GM21717 (cell line): ENCODE measurements around the gene PARN.
"Not testable (repeated sequence)": the region's sequence is repeated elsewhere in the genome, so short reads cannot be mapped to it uniquely, and the experiment has no call there.

Experiments
- ATAC-seq: cut with Tn5 transposase; IDR thresholded peaks from one replicate; pipeline ENCODE4 v1.9.1; 2021; ENCODE audit warnings: mild to moderate bottlenecking, moderate library complexity; ENCODE audit not compliant: unreplicated experiment

Gene PARN

DNA sequence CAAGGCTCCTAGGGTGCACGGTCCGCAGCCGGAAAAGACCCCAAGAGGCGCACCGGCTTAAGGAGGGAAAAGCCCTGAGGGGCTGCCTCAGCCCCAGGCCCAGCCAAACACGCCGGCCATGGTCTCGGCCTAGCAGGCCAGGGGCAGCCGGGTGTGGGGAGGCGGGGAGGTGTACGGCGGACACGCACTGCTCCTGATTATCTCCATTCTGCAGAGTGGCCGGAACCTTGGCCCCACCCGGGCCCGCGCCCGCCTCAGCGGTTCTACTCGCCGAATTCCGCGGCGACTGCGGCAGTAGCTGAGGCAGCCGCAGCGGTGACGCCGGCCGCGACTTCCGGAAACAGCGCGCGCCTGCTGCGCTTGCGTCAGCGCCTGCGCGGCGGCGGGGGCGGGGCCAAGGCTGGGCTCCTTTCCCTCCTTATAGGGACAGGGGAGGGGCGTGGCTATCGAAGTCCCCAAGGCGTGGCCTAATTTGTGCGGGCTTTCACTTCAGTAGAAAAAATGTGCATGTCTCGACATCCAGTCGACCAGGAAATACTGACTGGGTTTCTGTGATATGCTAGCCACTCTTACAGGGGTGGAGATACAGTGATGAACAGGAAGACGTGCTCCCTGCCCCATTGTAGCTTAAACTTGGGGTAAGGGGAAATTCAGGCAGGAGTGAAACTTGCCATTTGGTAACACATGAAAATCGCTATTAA lies at the start of gene PARN:
Gene PARN (minus strand): TSS at position 342 of the 701 bp plus-strand sequence. CDS start 135 bp downstream, at position 207.
- peak; percentile 31 for ATAC-seq

- no peak for ATAC-seq
These were observed 48.9 kb upstream of the PARN start for GRCh38 chr16:14678748-14679497.

- no peak for ATAC-seq
These were observed 47.6 kb upstream of the PARN start for GRCh38 chr16:14677627-14678026.

DNA sequence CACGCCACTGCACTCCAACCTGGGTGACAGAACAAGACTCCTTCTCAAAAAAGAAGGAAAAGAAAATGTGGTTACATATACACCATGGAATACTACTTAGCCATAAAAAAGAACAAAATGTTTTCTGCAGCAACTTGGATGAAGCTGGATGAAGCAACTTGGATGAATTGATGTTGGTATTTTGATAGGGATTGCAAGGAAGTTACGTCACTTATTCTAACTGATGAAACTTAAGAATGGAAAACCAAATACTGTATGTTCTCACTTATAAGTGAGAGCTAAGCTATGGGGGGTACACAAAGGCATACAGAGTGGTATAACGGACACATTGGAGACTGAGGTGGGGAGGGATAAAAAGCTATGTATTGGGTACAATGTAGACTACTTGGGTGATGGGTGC lies 46.6 kb upstream of the PARN start:
- ATAC-seq = no peak

- ATAC-seq = peak; percentile 63
These were observed 42.4 kb upstream of the PARN start for GRCh38 chr16:14672403-14672971.

- no peak for ATAC-seq
These were observed 39.7 kb upstream of the PARN start for GRCh38 chr16:14669776-14670175.

DNA sequence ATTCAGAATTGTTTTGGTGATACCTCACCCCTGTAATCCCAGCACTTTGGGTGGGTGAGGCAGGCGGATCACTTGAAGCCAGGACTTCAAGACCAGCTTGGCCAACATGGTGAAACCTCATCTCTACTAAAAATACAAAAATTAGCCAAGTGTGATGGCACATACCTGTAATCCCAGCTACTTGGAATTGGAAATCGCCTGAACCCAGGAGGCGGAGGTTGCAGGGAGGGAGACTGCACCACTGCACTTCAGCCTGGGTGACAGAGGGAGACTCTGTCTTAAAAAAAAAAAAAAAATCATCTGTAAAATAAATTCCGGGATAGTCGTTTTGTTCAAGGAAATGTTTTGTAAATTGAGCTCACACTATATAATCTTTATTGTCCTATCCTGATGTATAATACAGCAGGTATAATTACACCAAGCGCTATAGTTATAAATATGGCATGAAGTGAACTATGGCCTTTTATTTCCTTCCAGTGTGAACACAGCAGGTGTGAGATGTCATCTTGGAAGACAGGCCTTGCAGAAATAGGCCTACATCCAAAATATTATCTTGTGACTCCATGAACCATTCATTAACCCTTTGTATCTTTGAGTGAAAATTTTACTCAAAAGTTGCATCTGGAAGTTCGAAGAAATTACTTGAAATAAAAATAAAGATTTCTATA lies 38.6 kb upstream of the PARN start:
- no peak for ATAC-seq

DNA sequence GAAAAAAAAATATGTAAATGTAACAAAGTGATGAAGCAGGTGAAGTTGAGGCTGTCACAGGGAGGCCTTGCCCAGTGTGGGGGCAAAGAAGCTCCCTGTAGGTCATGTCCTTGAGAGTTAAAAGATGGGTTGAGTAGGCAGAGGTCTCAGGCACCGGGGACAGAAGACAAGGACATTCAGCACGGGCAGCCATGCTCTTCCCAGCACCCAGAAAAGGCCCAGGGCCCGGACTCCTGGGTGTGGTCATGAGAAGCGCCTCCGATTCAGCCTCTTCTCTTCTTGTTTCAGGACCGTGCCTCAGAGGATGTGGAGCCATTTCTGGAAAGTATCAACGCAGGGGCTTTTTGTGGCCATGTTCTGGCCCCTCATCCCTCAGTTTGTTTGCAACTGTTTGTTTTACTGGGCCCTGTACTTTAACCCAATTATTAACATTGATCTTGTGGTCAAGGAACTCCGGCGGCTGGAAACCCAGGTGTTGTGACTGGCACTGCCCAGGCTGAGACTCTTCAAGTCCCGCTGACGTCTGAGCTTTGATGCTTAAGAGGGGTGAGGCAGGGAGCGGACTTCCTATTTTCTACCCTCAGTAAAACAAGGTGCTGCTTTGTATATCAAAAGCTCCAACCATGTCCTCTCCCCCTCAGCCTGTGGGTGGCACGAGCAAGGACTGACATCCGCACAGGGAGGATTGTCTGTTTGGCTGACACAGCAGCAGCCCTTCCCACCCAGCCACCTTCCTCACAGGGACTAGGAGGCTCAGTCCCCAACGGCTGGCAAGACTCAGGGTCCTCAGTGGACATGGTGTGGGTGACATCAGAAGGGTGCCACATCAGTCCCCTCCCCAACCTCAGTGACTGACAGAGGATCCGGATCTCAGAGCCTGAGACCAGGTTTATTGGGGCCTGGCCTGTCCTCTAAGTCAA lies 37.5 kb upstream of the PARN start:
- no peak for ATAC-seq

GRCh38 chr16:14658063-14658462 lies 28.0 kb upstream of the PARN start:
- peak; percentile 73 for ATAC-seq

DNA sequence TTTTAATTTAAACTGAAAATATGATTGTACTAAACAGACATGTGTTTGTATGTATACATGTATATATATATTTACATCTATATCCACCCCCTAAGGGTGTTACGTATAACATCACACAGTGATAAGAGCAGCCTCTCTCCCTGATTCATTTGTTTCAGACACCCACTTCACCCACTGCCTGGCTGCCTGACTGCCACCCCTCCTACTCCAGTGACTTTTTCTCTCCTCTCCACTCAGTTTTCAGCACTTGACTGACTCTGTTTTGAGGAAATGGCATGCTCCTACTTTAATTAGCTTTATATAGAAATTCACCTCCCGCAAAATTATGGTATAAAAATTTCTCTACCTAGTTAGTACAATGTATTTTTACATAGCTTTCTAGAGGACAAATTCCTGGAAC lies 22.7 kb upstream of the PARN start:
- no peak for ATAC-seq

DNA sequence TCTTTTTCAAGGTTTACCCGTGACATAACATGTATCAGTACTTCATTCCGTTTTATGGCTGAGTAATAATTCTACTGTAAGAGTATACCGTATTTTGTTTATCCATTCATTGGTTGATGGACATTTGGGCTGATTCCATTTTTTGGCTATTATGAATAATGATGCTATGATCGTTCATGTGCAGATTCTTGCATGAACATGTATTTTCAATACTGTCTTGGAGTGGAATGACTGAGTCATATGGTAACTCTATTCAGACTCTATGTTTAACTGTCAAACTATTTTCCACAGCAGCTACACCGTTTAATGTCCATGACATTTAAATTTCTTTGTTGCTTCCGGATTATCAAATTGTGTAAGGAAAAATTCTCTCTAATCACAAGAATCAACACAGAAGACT lies 20.6 kb upstream of the PARN start:
- ATAC-seq = no peak

GRCh38 chr16:14649816-14650215 lies 19.8 kb upstream of the PARN start:
- ATAC-seq = no peak

- ATAC-seq = no peak
These were observed 11.9 kb upstream of the PARN start for GRCh38 chr16:14641926-14642325.

GRCh38 chr16:14641206-14641605 lies 11.1 kb upstream of the PARN start:
- ATAC-seq = no peak

GRCh38 chr16:14640538-14640937 lies 10.5 kb upstream of the PARN start:
- no peak for ATAC-seq

- ATAC-seq = not testable (repeated sequence)
These were observed 6.8 kb upstream of the PARN start for GRCh38 chr16:14636951-14637240.

- not testable (repeated sequence) for ATAC-seq
These were observed 6.3 kb upstream of the PARN start for GRCh38 chr16:14636179-14636950.

DNA sequence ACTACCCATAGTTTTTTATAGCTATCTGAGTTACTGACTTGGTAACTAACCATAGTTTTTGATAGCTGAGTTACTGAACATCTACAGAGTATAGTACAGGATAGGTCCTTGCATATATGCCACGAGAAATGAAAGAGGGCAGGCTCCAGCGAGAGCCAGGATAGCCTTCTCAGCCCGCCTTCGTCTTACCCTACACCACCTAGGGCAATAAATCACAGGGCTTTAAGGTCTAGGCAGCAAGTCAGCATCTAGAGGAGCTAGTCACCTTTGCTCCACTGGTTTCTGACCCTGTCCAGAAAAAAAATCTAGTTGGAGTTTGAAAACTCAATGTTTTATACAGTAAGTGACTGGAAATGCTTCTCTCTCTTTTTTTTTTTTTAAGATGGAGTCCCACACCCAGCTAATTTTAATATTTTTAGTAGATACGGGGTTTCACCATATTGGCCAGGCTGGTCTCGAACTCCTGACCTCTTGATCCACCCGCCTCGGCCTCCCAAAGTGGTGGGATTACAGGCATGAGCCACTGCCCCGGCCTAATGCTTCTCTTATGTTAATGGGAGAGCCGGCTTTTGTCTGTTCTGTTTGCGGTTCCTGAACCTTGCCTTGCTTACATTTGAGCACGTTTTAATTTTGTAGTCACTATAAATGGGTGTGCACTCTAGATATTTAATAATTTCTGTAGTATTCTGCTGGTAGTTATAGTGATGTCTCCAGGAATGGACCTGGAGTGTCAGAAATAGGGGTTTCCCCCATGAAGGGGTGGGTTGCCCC lies 5.5 kb upstream of the PARN start:
- no peak for ATAC-seq

- ATAC-seq = no peak
These were observed 4.3 kb upstream of the PARN start for GRCh38 chr16:14634389-14634725.
